ENCODE measurements around the gene SART3. TPM values are rescaled to one million over a fixed set of nuclear protein-coding genes. Genes with fewer than 3 reads are reported as not detected.

The SART3 gene
- total RNA-seq, 1 donor from 2014 or later: 74.5 TPM

GRCh38 chr12:108567406-108568337 is 6.7 kb upstream of the SART3 start:
- H3K4me3 Mint-ChIP-seq (ENCODE audit: low read depth): no peak overlapping the region

DNA sequence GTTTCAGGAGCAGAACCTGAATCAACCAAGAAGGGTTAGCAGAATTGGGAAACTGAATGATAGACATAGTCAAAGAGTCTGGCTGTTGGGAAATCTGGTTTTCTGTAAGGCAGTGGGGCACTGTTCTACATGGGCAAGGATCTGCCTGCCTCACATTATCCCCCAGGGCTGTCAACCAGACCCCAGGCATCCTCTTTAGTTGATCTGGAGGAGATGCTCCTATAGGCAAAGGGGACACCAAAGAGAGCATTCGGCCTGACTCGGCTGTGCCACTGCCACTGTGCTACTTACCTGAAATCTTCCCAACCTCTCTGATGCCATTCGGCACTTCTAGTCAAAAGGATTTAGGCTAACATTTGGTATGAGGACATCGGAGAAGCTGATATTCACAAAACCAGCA is 5.5 kb upstream of the SART3 start:
- Mint-ChIP-seq H3K36me3 (ENCODE audit: insufficient read depth) (peaks cover 12% of the 10 kb centered on the region), H3K9me3 (ENCODE audit: low read depth) (no peaks in the 10 kb centered on the region), H3K4me1 (ENCODE audit: low read depth) (peaks cover 10% of the 10 kb centered on the region), H3K27ac (no peak overlapping the region), H3K27me3 (no peaks in the 10 kb centered on the region), H3K4me3 (ENCODE audit: low read depth) (no peak overlapping the region)
- TF ChIP-seq, protein P1, sequence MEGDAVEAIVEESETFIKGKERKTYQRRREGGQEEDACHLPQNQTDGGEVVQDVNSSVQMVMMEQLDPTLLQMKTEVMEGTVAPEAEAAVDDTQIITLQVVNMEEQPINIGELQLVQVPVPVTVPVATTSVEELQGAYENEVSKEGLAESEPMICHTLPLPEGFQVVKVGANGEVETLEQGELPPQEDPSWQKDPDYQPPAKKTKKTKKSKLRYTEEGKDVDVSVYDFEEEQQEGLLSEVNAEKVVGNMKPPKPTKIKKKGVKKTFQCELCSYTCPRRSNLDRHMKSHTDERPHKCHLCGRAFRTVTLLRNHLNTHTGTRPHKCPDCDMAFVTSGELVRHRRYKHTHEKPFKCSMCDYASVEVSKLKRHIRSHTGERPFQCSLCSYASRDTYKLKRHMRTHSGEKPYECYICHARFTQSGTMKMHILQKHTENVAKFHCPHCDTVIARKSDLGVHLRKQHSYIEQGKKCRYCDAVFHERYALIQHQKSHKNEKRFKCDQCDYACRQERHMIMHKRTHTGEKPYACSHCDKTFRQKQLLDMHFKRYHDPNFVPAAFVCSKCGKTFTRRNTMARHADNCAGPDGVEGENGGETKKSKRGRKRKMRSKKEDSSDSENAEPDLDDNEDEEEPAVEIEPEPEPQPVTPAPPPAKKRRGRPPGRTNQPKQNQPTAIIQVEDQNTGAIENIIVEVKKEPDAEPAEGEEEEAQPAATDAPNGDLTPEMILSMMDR (IDR thresholded peaks at IDR 0.05; ENCODE audit: unreplicated experiment): no peak
- no peak for DNase-seq (ENCODE audit: low spot score, unreplicated experiment)

More at GRCh38 chr12:108567406-108568337, 6.7 kb upstream of the SART3 start:
- no peak for DNase-seq (ENCODE audit: low spot score, unreplicated experiment)
- TF ChIP-seq, protein P1 (IDR thresholded peaks at IDR 0.05; ENCODE audit: unreplicated experiment): no peak
- Mint-ChIP-seq H3K36me3 (ENCODE audit: insufficient read depth) (peaks cover 12% of the 10 kb centered on the region), H3K4me1 (ENCODE audit: low read depth) (peaks cover 5% of the 10 kb centered on the region), H3K27me3 (peaks cover 1% of the 10 kb centered on the region), H3K9me3 (ENCODE audit: low read depth) (no peaks in the 10 kb centered on the region), H3K27ac (no peak overlapping the region)

GRCh38 chr12:108565976-108566375 is 5.0 kb upstream of the SART3 start:
- H3K4me3 Mint-ChIP-seq (ENCODE audit: low read depth): no peak overlapping the region
- H3K9me3 Mint-ChIP-seq (ENCODE audit: low read depth): no peaks in the 10 kb centered on the region
- TF ChIP-seq, protein P1 (IDR thresholded peaks at IDR 0.05; ENCODE audit: unreplicated experiment): no peak
- peaks cover 12% of the 10 kb centered on the region for H3K36me3 Mint-ChIP-seq (ENCODE audit: insufficient read depth)
- H3K4me1 Mint-ChIP-seq (ENCODE audit: low read depth): peaks cover 10% of the 10 kb centered on the region
- H3K27me3 Mint-ChIP-seq: no peaks in the 10 kb centered on the region
- no peak for DNase-seq (ENCODE audit: low spot score, unreplicated experiment)
- no peak overlapping the region for H3K27ac Mint-ChIP-seq

- peaks cover 12% of the 10 kb centered on the region for H3K36me3 Mint-ChIP-seq (ENCODE audit: insufficient read depth)
- TF ChIP-seq, protein P1 (IDR thresholded peaks at IDR 0.05; ENCODE audit: unreplicated experiment): no peak
- no peak for DNase-seq (ENCODE audit: low spot score, unreplicated experiment)
Measured at GRCh38 chr12:108565146-108565545, 4.2 kb upstream of the SART3 start.

DNA sequence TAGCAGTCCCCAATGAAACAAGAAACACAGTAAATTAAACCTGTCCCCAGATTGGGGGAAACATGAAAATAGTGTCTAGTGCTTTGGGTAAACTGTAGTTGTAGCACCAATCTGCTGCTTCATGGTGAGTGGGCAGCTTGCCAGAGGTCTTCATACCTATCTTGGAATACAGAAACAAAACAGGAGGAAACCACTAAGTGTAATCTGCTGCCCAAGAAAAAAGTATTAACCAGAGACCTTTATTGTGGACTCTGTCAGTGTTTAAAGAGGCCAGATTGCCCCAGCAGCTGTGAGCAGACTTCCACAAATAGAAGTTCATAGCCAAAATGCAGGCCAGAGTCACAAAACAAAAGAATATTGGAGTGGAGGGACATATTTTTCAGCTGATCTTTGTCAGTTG is 3.8 kb upstream of the SART3 start:
- DNase-seq (ENCODE audit: low spot score, unreplicated experiment): no peak
- no peaks in the 10 kb centered on the region for H3K9me3 Mint-ChIP-seq (ENCODE audit: low read depth)
- no peak overlapping the region for H3K4me3 Mint-ChIP-seq (ENCODE audit: low read depth)
- TF ChIP-seq, protein P1 (IDR thresholded peaks at IDR 0.05; ENCODE audit: unreplicated experiment): no peak
- peaks cover 19% of the 10 kb centered on the region for H3K4me1 Mint-ChIP-seq (ENCODE audit: low read depth)
- H3K27ac Mint-ChIP-seq: no peak overlapping the region
- H3K27me3 Mint-ChIP-seq: no peaks in the 10 kb centered on the region
- peaks cover 12% of the 10 kb centered on the region for H3K36me3 Mint-ChIP-seq (ENCODE audit: insufficient read depth)

More at GRCh38 chr12:108565146-108565545, 4.2 kb upstream of the SART3 start:
- no peaks in the 10 kb centered on the region for H3K9me3 Mint-ChIP-seq (ENCODE audit: low read depth)
- no peak overlapping the region for H3K4me3 Mint-ChIP-seq (ENCODE audit: low read depth)
- H3K4me1 Mint-ChIP-seq (ENCODE audit: low read depth): peaks cover 14% of the 10 kb centered on the region
- H3K27ac Mint-ChIP-seq: no peak overlapping the region
- H3K27me3 Mint-ChIP-seq: no peaks in the 10 kb centered on the region

Measured in progenitor cell of endocrine pancreas (in vitro differentiated cells).